Measurements from ENCODE around the gene GUCA2A. TPM values are rescaled to one million over a fixed set of nuclear protein-coding genes. Genes with fewer than 3 reads are reported as not detected.
A peak's percentile ranks its signal among the peaks of the same experiment; 100 is the strongest.

Gene GUCA2A
- total RNA-seq, 4 donors from 2014 or later = 3.2 to 2,017 (median 1,376) TPM

- Histone ChIP-seq H3K27me3 (no peaks in the 10 kb centered on the region), H3K4me3 (no peak overlapping the region), H3K4me1 (peaks cover 0 to 16% (median 4%) of the 10 kb centered on the region in 4 donors), H3K9me3 (peaks cover 2 to 4% of the 10 kb centered on the region in 2 donors), H3K27ac (no peak overlapping the region), H3K36me3 (no peaks in the 10 kb centered on the region)
- intact Hi-C loops (cut with DNase I; ENCODE audit: low total_unique reads) = no loop called here
- in situ Hi-C loops (cut with MboI; ENCODE audit: low pct_ligation_motif_present in 1 of 4, low pct_unique_long_range_greater_than_20kb in 1 of 4, low sequenced_read_pairs in 3 of 4) = no loop called here
- DNase-seq = no peak
- WGBS, 2 donors (ENCODE audit: low coverage in 1 of 2) = 80 to 86% methylated on average over 1 to 12 of the region's 12 CpGs
- TF ChIP-seq EP300 (IDR thresholded peaks at IDR 0.05; ENCODE audit: low read depth) (no peak), POLR2AphosphoS5 (IDR thresholded peaks at IDR 0.05) (no peak), POLR2A (IDR thresholded peaks at IDR 0.05) (no peak)
- TF ChIP-seq, protein P1, sequence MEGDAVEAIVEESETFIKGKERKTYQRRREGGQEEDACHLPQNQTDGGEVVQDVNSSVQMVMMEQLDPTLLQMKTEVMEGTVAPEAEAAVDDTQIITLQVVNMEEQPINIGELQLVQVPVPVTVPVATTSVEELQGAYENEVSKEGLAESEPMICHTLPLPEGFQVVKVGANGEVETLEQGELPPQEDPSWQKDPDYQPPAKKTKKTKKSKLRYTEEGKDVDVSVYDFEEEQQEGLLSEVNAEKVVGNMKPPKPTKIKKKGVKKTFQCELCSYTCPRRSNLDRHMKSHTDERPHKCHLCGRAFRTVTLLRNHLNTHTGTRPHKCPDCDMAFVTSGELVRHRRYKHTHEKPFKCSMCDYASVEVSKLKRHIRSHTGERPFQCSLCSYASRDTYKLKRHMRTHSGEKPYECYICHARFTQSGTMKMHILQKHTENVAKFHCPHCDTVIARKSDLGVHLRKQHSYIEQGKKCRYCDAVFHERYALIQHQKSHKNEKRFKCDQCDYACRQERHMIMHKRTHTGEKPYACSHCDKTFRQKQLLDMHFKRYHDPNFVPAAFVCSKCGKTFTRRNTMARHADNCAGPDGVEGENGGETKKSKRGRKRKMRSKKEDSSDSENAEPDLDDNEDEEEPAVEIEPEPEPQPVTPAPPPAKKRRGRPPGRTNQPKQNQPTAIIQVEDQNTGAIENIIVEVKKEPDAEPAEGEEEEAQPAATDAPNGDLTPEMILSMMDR (IDR thresholded peaks at IDR 0.05) = no peak
Observed at GRCh38 chr1:42155362-42155761, 9.2 kb downstream of the GUCA2A start.

DNA sequence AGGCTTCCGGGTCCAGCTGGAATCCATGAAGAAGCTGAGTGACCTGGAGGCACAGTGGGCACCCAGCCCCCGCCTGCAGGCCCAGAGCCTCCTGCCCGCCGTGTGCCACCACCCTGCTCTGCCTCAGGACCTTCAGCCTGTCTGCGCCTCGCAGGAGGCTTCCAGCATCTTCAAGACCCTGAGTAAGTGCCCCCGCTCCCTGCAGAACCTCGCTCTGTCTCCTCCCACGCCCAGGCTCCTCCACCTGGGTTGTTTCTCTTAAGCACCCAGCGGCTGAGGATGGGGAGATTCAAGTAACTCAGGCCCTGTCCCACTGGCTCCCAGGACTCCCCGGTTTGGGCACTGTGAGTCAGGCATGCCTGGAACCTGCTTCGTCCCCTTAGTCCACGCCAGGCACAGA, 9.9 kb downstream of the GUCA2A start:
- intact Hi-C loops (cut with DNase I; ENCODE audit: low total_unique reads) (no loop called here), in situ Hi-C loops (cut with MboI; ENCODE audit: low pct_ligation_motif_present in 1 of 4, low pct_unique_long_range_greater_than_20kb in 1 of 4, low sequenced_read_pairs in 3 of 4) (no loop called here)
- H3K36me3 ChIP-seq = no peaks in the 10 kb centered on the region
- H3K27me3 ChIP-seq = no peaks in the 10 kb centered on the region
- no peak overlapping the region for H3K27ac ChIP-seq
- H3K4me1 ChIP-seq = peaks cover 0 to 16% (median 4%) of the 10 kb centered on the region in 4 donors
- no peak for DNase-seq
- TF ChIP-seq, protein P1 (IDR thresholded peaks at IDR 0.05) = no peak
- TF ChIP-seq POLR2AphosphoS5 (IDR thresholded peaks at IDR 0.05) (no peak), EP300 (IDR thresholded peaks at IDR 0.05; ENCODE audit: low read depth) (no peak), POLR2A (IDR thresholded peaks at IDR 0.05) (no peak)
- no peak overlapping the region for H3K4me3 ChIP-seq
- no peaks in the 10 kb centered on the region for H3K9me3 ChIP-seq
- WGBS, 2 donors (ENCODE audit: low coverage in 1 of 2) = 85 to 91% methylated on average over 4 to 13 of the region's 13 CpGs

- Histone ChIP-seq H3K27ac (peak overlapping the region in 3 of 4 donors; percentile 53 to 63 (median 57)), H3K4me1 (peaks cover 0 to 16% (median 4%) of the 10 kb centered on the region in 4 donors)
- WGBS, 2 donors (ENCODE audit: low coverage in 1 of 2) = 72% methylated on average over 3 of the region's 6 CpGs; no CpG with 5 or more reads in 1 of the 2 donors
Observed at GRCh38 chr1:42153624-42154023, 10.9 kb downstream of the GUCA2A start.

GRCh38 chr1:42152907-42153600, 11.5 kb downstream of the GUCA2A start, which contains the start of gene GUCA2B:
TSS of gene GUCA2B (plus strand) at chr1:42153410. CDS start at chr1:42153451, 41 bp downstream.
- H3K36me3 ChIP-seq = no peaks in the 10 kb centered on the region
- H3K9me3 ChIP-seq = no peaks in the 10 kb centered on the region
- intact Hi-C loops (cut with DNase I; ENCODE audit: low total_unique reads) (no loop called here), in situ Hi-C loops (cut with MboI; ENCODE audit: low pct_ligation_motif_present in 1 of 4, low pct_unique_long_range_greater_than_20kb in 1 of 4, low sequenced_read_pairs in 3 of 4) (no loop called here)
- peak; percentile 56 for DNase-seq
- WGBS, 2 donors (ENCODE audit: low coverage in 1 of 2) = 0 to 87% methylated on average over 1 to 8 of the region's 12 CpGs
- H3K27ac ChIP-seq = peak within 1 kb of the TSS in 3 of 4 donors; percentile 53 to 63 (median 57)
- peaks cover 0 to 16% (median 4%) of the 10 kb centered on the region in 4 donors for H3K4me1 ChIP-seq
- no peak within 1 kb of the TSS for H3K4me3 ChIP-seq
- H3K27me3 ChIP-seq = no peaks in the 10 kb centered on the region
- no peak for TF ChIP-seq POLR2A (IDR thresholded peaks at IDR 0.05)
- TF ChIP-seq, protein P1 (IDR thresholded peaks at IDR 0.05) = no peak
- no peak for TF ChIP-seq POLR2AphosphoS5 (IDR thresholded peaks at IDR 0.05)
- no peak for TF ChIP-seq EP300 (IDR thresholded peaks at IDR 0.05; ENCODE audit: low read depth)

More at GRCh38 chr1:42153624-42154023, 10.9 kb downstream of the GUCA2A start:
- Histone ChIP-seq H3K27me3 (no peaks in the 10 kb centered on the region), H3K9me3 (no peaks in the 10 kb centered on the region), H3K36me3 (no peaks in the 10 kb centered on the region), H3K4me3 (no peak overlapping the region)
- TF ChIP-seq EP300 (IDR thresholded peaks at IDR 0.05; ENCODE audit: low read depth) = no peak
- TF ChIP-seq POLR2A (IDR thresholded peaks at IDR 0.05) = no peak
- TF ChIP-seq, protein P1 (IDR thresholded peaks at IDR 0.05) = no peak
- peak in 1 of 3 donors; percentile 22 for TF ChIP-seq POLR2AphosphoS5 (IDR thresholded peaks at IDR 0.05)
- in situ Hi-C loops (cut with MboI; ENCODE audit: low pct_ligation_motif_present in 1 of 4, low pct_unique_long_range_greater_than_20kb in 1 of 4, low sequenced_read_pairs in 3 of 4) (no loop called here), intact Hi-C loops (cut with DNase I; ENCODE audit: low total_unique reads) (no loop called here)
- peak; percentile 43 for DNase-seq

Data from transverse colon (tissue), 4 donors.